Bronchial epithelial cell (primary cell): ENCODE results near the gene ALAS2. TPM values are rescaled to one million over a fixed set of nuclear protein-coding genes. Genes with fewer than 3 reads are reported as not detected.

Experiments
- DNase-seq: peaks from one replicate; pipeline ENCODE4 v3.0.0-alpha.2; 2010; ENCODE audit warnings: low read depth
- FAIRE-seq: peaks from 2 replicates; lab custom pipeline; 2011; peaks lifted over from hg19 to GRCh38; lab: Jason Lieb, UNC
- H3K27me3 ChIP-seq: 2 replicates; pipeline ENCODE4 v1.5.1; 2011; ENCODE audit warnings: low read length; ENCODE audit not compliant: control insufficient read depth, insufficient read depth
- H3K36me3 ChIP-seq: 2 replicates; pipeline ENCODE4 v1.5.1; 2011; ENCODE audit warnings: low read length; ENCODE audit not compliant: control insufficient read depth, insufficient read depth
- H3K4me3 ChIP-seq: 2 replicates; pipeline ENCODE4 v1.5.1; 2011; ENCODE audit warnings: mild to moderate bottlenecking, low read depth, low read length, control low read depth
- total RNA-seq: library from RNA; depleted of rRNA; stranded (reverse); fragments of >200 nt; gene quantifications from 2 replicates; pipeline ENCODE4 v1.2.1, GENCODE V29; 2014
- TF ChIP-seq, protein P1 (sequence below): IDR thresholded peaks from 2 replicates; pipeline ENCODE4 v1.5.1; 2011; ENCODE audit warnings: mild to moderate bottlenecking, moderate library complexity, low read length, control low read depth, inconsistent platforms; ENCODE audit not compliant: insufficient read depth, severe bottlenecking

Gene ALAS2
- total RNA-seq, 1 donor from 2014 or later, result not detected

DNA sequence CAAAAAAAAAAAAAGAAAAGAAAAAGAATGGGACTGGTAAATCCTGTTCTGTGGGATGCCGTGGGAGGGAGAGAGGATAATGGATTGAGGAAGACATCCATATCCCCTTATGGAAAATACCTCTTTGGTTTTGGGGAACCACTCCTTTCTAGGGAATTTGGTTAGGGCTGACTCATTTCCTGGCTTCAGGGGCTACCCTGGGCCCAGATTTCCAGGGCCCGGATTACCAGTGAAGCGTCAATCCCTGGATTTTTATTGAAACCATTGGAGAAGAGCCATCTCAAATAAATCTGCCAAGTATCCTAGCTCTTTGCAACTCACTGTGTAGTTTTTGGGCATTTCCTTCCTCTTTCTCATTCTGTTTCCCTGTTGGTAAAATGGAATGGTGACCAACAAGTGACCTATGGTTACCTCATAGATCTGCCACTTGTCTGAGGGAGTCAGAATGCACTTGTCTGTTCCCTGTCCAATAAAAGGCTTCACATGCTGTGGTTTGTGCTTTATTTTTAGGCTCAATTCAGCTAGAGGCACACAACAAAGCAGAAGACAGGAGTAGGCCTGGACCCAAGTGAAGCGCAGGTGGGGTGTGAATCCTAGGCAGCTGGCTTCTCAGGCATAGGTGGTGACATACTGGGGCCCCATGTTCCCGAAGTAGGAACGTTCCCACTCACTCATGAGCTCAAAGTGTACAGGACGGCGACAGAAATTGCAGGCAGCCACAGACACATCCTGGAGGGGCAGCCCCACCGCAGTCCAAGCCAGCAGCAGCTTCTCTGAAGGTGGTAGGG lies 22.0 kb downstream of the ALAS2 start:
- Histone ChIP-seq H3K4me3 (no peak overlapping the region), H3K36me3 (peaks cover 4% of the 10 kb centered on the region), H3K27me3 (no peaks in the 10 kb centered on the region)
- peak; percentile 79 for DNase-seq
- TF ChIP-seq, protein P1, sequence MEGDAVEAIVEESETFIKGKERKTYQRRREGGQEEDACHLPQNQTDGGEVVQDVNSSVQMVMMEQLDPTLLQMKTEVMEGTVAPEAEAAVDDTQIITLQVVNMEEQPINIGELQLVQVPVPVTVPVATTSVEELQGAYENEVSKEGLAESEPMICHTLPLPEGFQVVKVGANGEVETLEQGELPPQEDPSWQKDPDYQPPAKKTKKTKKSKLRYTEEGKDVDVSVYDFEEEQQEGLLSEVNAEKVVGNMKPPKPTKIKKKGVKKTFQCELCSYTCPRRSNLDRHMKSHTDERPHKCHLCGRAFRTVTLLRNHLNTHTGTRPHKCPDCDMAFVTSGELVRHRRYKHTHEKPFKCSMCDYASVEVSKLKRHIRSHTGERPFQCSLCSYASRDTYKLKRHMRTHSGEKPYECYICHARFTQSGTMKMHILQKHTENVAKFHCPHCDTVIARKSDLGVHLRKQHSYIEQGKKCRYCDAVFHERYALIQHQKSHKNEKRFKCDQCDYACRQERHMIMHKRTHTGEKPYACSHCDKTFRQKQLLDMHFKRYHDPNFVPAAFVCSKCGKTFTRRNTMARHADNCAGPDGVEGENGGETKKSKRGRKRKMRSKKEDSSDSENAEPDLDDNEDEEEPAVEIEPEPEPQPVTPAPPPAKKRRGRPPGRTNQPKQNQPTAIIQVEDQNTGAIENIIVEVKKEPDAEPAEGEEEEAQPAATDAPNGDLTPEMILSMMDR, result no peak
- FAIRE-seq, result no peak

DNA sequence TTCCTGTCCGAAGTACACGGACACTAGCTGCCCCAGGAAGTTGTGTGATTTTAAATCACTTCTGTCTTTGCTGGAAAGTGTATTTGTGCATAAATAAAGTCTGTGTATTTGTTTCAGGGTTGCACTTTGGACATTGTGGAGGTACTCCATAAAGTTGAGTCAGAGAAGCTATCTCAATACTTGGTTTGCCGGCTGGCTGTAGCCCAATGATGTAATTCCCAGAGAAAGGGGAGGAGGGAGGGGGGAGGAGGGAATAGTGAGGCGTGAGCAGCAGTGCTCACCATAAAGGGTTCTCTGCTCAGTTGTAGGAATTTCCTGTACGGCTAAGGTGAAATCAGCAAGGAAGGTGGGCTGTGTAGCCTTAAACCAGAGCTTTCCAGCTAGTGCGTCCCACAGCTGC lies 23.1 kb downstream of the ALAS2 start:
- DNase-seq (peak; percentile 74), FAIRE-seq (no peak)
- TF ChIP-seq, protein P1, result no peak
- Histone ChIP-seq H3K36me3 (peaks cover 8% of the 10 kb centered on the region), H3K4me3 (no peak overlapping the region), H3K27me3 (no peaks in the 10 kb centered on the region)

DNA sequence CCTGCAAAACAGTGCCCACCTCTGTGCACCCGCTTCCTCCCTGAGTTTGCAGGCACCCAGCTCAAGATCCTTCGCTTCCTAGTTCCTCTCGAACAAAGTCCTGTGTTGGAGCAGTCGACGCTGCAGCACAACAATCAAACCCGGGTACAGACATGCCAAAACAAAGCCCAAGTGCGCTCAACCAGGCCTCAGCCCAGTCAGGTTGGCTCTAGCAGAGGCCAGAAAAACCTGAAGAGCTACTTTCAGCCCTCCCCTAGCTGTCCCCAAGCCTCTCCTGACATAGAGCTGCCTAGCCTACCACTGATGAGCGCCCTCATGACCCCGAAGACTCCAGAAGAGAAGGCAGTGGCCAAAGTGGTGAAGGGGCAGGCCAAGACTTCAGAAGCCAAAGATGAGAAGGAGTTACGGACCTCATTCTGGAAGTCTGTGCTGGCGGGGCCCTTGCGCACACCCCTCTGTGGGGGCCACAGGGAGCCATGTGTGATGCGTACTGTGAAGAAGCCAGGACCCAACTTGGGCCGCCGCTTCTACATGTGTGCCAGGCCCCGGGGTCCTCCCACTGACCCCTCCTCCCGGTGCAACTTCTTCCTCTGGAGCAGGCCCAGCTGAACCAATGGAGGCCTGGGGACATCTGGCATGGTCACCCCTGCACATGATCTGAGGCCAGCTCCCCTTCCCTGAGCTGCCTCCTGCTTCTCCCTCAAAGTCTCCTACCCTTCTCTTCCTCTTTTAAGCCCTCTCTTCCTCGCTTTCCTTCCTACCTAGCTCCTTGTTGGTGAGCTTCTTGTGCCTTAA lies 23.8 kb downstream of the ALAS2 start:
- TF ChIP-seq, protein P1, result no peak
- H3K4me3 ChIP-seq, result no peak overlapping the region
- DNase-seq (peak; percentile 51), FAIRE-seq (no peak)
- H3K27me3 ChIP-seq, result no peaks in the 10 kb centered on the region
- peaks cover 8% of the 10 kb centered on the region for H3K36me3 ChIP-seq

DNA sequence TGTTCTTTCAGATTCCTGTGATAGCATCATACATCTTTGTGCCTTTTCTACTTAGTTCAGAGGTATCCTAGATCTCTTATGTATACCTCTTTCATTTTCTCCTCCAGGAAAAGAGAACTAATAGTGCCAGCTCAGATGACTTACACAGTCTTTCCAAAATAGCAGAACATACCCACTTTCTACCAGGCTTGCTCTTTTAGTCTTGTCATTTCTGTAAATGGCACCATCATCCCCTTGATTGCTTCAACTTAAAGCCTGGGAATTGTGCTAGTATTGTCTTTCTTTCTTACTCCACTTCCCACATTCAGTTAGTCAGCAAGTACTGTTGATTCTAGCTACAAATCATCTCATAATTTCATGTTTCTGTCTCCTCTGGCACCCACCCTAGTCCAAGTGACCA lies 25.5 kb downstream of the ALAS2 start:
- no peak for FAIRE-seq
- TF ChIP-seq, protein P1, result no peak

DNA sequence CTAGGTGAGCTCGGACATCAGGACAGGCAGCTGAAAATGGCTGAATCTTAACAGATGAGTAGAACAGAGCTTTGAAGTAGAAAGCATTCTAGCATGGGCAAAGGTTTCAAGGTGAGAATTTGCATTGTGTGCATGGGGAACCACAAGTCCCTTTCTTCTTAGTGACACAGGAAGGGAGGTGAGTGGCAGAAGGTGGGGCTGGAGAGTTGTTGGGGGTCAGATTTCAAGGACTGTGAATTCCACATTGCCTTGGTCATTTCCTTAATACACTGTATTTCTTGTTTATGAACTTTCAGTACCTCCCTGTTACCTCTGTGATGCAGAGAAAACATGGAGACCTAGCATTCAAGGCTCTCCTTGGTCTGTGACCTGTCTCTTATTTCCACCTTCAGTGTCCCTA lies 26.5 kb downstream of the ALAS2 start:
- TF ChIP-seq, protein P1, result no peak
- Histone ChIP-seq H3K27me3 (no peaks in the 10 kb centered on the region), H3K4me3 (no peak overlapping the region), H3K36me3 (peaks cover 8% of the 10 kb centered on the region)
- DNase-seq (no peak), FAIRE-seq (no peak)

More for the DNA sequence above, 25.5 kb downstream of the ALAS2 start:
- DNase-seq, result no peak
- H3K4me3 ChIP-seq, result no peak overlapping the region
- H3K27me3 ChIP-seq, result no peaks in the 10 kb centered on the region
- H3K36me3 ChIP-seq, result peaks cover 8% of the 10 kb centered on the region
